Loucy (cell line): ENCODE measurements around the gene RAI1.

Source experiments
- H2AFZ ChIP-seq: fragments of 200-600 bp; sonication (generic); 2 replicates; pipeline ENCODE4 v1.6.0; 2016; ENCODE audit warnings: antibody characterized with exemption, mild to moderate bottlenecking, low read length, moderate library complexity
- H3F3A ChIP-seq: fragments of 200-600 bp; 2 replicates; pipeline ENCODE4 v1.6.0; 2016; ENCODE audit warnings: antibody characterized with exemption, low read depth, mild to moderate bottlenecking
- H3K27me3 ChIP-seq: fragments of 200-600 bp; sonication (generic); 2 replicates; pipeline ENCODE4 v1.6.1; 2014; ENCODE audit warnings: low read length, mild to moderate bottlenecking; ENCODE audit not compliant: insufficient read depth, poor library complexity, severe bottlenecking
- H3K36me3 ChIP-seq: fragments of 200-600 bp; sonication (generic); 2 replicates; pipeline ENCODE4 v1.6.1; 2016; ENCODE audit warnings: low read length; ENCODE audit not compliant: insufficient read depth
- H3K4me1 ChIP-seq: fragments of 200-600 bp; sonication (generic); 2 replicates; pipeline ENCODE4 v1.5.1; 2014; ENCODE audit warnings: low read length, mild to moderate bottlenecking; ENCODE audit not compliant: insufficient read depth, poor library complexity, severe bottlenecking
- H3K4me2 ChIP-seq: fragments of 200-600 bp; sonication (generic); 2 replicates; pipeline ENCODE4 v1.6.0; 2014; ENCODE audit warnings: antibody characterized with exemption, low read length, low read depth, mild to moderate bottlenecking; ENCODE audit not compliant: poor library complexity, severe bottlenecking
- H3K4me3 ChIP-seq: fragments of 200-600 bp; sonication (generic); 2 replicates; pipeline ENCODE4 v1.5.1; 2014; ENCODE audit warnings: low read length, mild to moderate bottlenecking, mixed read lengths; ENCODE audit not compliant: poor library complexity, severe bottlenecking
- H3K79me2 ChIP-seq: fragments of 200-600 bp; sonication (generic); 2 replicates; pipeline ENCODE4 v1.6.1; 2014; ENCODE audit warnings: low read length; ENCODE audit not compliant: insufficient read depth
- H3K9ac ChIP-seq: fragments of 200-600 bp; sonication (generic); 2 replicates; pipeline ENCODE4 v1.6.0; 2014; ENCODE audit warnings: mild to moderate bottlenecking, low read depth, low read length, moderate library complexity; ENCODE audit not compliant: poor library complexity, severe bottlenecking
- H3K9me2 ChIP-seq: fragments of 200-600 bp; sonication (generic); replicated peaks from 2 replicates; pipeline ENCODE4 v1.6.1; 2016; ENCODE audit warnings: low read depth, low read length, mixed read lengths
- H3K9me3 ChIP-seq: fragments of 200-600 bp; sonication (generic); 2 replicates; pipeline ENCODE4 v1.6.1; 2014; ENCODE audit warnings: mild to moderate bottlenecking, antibody characterized with exemption, low read length, low read depth; ENCODE audit not compliant: insufficient read depth
- H4K20me1 ChIP-seq: fragments of 200-600 bp; sonication (generic); 2 replicates; pipeline ENCODE4 v1.6.0; 2014; ENCODE audit warnings: antibody characterized with exemption, low read length, mild to moderate bottlenecking; ENCODE audit not compliant: insufficient read depth, poor library complexity, severe bottlenecking
- EZH2phosphoT487 ChIP-seq: fragments of 200-600 bp; IDR thresholded peaks from 2 replicates; pipeline ENCODE4 v1.6.1; 2018; ENCODE audit warnings: antibody characterized with exemption, mild to moderate bottlenecking, moderate library complexity, borderline replicate concordance
- TF ChIP-seq, protein P1 (sequence below): fragments of 200-600 bp; sonication (generic); conservative IDR thresholded peaks from 2 replicates; pipeline ENCODE4 v1.5.1; 2014; ENCODE audit warnings: mild to moderate bottlenecking, antibody characterized with exemption, low read length

RAI1 gene

GRCh38 chr17:17783825-17784656, 102.8 kb downstream of the RAI1 start:
- peaks cover 40% of the 10 kb centered on the region for H3K4me1 ChIP-seq
- no peak for TF ChIP-seq EZH2phosphoT487
- TF ChIP-seq, protein P1, sequence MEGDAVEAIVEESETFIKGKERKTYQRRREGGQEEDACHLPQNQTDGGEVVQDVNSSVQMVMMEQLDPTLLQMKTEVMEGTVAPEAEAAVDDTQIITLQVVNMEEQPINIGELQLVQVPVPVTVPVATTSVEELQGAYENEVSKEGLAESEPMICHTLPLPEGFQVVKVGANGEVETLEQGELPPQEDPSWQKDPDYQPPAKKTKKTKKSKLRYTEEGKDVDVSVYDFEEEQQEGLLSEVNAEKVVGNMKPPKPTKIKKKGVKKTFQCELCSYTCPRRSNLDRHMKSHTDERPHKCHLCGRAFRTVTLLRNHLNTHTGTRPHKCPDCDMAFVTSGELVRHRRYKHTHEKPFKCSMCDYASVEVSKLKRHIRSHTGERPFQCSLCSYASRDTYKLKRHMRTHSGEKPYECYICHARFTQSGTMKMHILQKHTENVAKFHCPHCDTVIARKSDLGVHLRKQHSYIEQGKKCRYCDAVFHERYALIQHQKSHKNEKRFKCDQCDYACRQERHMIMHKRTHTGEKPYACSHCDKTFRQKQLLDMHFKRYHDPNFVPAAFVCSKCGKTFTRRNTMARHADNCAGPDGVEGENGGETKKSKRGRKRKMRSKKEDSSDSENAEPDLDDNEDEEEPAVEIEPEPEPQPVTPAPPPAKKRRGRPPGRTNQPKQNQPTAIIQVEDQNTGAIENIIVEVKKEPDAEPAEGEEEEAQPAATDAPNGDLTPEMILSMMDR, result no peak
- peak overlapping the region; percentile 80 for H3K4me3 ChIP-seq
- peaks cover under 1% of the 10 kb centered on the region; the same call in 1 of the 2 replicates for H3K36me3 ChIP-seq
- peaks cover 65% of the 10 kb centered on the region for H4K20me1 ChIP-seq
- H3K9me2 ChIP-seq, result no peaks in the 10 kb centered on the region
- peak overlapping the region; percentile 80 for H3K9ac ChIP-seq
- no peaks in the 10 kb centered on the region for H3F3A ChIP-seq
- H2AFZ ChIP-seq, result no peak overlapping the region
- peaks cover 81% of the 10 kb centered on the region for H3K79me2 ChIP-seq
- H3K4me2 ChIP-seq, result peak overlapping the region; percentile 75
- no peaks in the 10 kb centered on the region for H3K9me3 ChIP-seq
- no peaks in the 10 kb centered on the region for H3K27me3 ChIP-seq

DNA sequence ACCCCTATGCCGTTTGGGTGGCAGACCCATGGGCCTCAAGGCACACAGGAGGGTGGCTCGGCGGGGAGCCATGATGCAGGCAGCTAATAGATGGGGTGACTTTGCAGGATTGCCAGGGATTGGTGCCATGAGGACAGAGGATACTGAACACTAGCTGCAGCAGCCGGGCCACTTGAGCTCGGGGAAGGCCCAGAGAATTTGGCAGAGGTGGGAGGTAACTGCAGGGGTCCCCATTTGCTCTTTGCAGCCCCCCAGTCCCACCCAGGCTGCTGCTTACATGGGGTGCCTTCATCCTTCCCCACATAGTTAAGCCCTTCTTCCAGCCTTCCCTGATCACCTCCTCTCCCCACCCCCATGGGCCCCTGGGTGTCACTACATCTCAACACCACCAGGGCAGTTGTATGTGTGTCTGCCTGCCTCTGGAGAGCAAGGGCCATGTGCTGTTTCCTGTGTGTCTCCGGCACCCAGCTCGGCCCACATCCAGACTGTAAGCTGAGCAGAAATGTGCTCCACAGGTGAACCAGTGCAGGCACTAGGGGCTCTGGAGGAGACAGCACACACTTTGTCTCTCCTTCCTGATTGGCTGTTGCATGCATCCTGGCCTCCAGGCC, 103.5 kb downstream of the RAI1 start:
- H3K9ac ChIP-seq, result peak overlapping the region; percentile 80
- no peaks in the 10 kb centered on the region for H3K27me3 ChIP-seq
- TF ChIP-seq EZH2phosphoT487, result no peak
- TF ChIP-seq, protein P1, result peak; percentile 42; the same call in 1 of the 2 replicates
- H3K4me2 ChIP-seq, result peak overlapping the region; percentile 75
- H3K79me2 ChIP-seq, result peaks cover 83% of the 10 kb centered on the region
- no peak overlapping the region for H2AFZ ChIP-seq
- H3K9me3 ChIP-seq, result no peaks in the 10 kb centered on the region
- H3F3A ChIP-seq, result no peaks in the 10 kb centered on the region
- H3K4me1 ChIP-seq, result peaks cover 43% of the 10 kb centered on the region
- H3K4me3 ChIP-seq, result peak overlapping the region; percentile 80
- H3K36me3 ChIP-seq, result peaks cover 4% of the 10 kb centered on the region; the same call in 1 of the 2 replicates
- H4K20me1 ChIP-seq, result peaks cover 73% of the 10 kb centered on the region
- no peaks in the 10 kb centered on the region for H3K9me2 ChIP-seq

- no peak overlapping the region for H2AFZ ChIP-seq
- H3K4me3 ChIP-seq, result no peak overlapping the region
- H3K9me3 ChIP-seq, result no peaks in the 10 kb centered on the region
- peaks cover 49% of the 10 kb centered on the region for H3K4me1 ChIP-seq
- H3F3A ChIP-seq, result no peaks in the 10 kb centered on the region
- no peaks in the 10 kb centered on the region for H3K9me2 ChIP-seq
- peaks cover 74% of the 10 kb centered on the region for H4K20me1 ChIP-seq
- H3K79me2 ChIP-seq, result peaks cover 86% of the 10 kb centered on the region
- no peaks in the 10 kb centered on the region for H3K27me3 ChIP-seq
- H3K9ac ChIP-seq, result peak overlapping the region; percentile 8
- peaks cover 4% of the 10 kb centered on the region; the same call in 1 of the 2 replicates for H3K36me3 ChIP-seq
- TF ChIP-seq EZH2phosphoT487, result no peak
- TF ChIP-seq, protein P1, result no peak
- H3K4me2 ChIP-seq, result peak overlapping the region; percentile 75
These were observed 104.1 kb downstream of the RAI1 start for GRCh38 chr17:17785407-17785806.
